Stomach (tissue), 4 donors: Measurements from ENCODE around the gene DNAJC16.

Experiments
- POLR2A ChIP-seq, 4 donors: fragments of 450-650 bp; IDR thresholded peaks; one replicate each; pipeline ENCODE4 v1.6.1; 2016; ENCODE audit warnings: antibody characterized with exemption in 4 of 4, control low read depth in 2 of 4, mild to moderate bottlenecking in 1 of 4, moderate library complexity in 1 of 4
- POLR2AphosphoS5 ChIP-seq, 3 donors: sonication (generic); formaldehyde crosslinking; IDR thresholded peaks; one replicate each; pipeline ENCODE4 v1.6.1; 2016; ENCODE audit warnings: antibody characterized with exemption in 3 of 3
- TF ChIP-seq, protein P1 (sequence below), 7 experiments: fragments of 450-650 bp in 4 of 7; fragments of 200-600 bp in 3 of 7; sonication (generic) in 3 of 7; IDR thresholded peaks; one replicate each; pipeline ENCODE4 v1.5.1; 2016 to 2019; ENCODE audit warnings: antibody characterized with exemption in 7 of 7, control low read depth in 2 of 7, mild to moderate bottlenecking in 1 of 7

DNA sequence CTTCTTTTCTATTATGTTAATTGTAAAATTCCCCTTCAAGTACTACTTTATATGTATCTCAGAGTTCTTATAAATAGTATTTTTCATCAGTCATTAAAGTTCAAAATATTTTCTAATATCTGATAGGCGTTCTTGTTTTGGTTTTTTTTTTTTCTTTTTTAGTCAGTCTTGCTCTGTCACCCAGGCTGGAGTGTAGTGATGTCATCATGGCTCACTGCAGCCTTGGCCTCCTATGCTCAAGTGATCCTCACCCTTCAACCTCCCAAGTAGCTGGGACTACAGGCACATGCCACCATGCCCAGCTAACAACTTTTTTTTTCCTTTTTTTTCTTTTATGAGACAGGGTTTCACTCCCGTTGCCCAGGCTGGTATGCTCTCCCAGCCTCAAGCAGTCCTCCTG is 30.9 kb downstream of the DNAJC16 start:
- TF ChIP-seq POLR2A (IDR thresholded peaks at IDR 0.05), result no peak
- TF ChIP-seq, protein P1, sequence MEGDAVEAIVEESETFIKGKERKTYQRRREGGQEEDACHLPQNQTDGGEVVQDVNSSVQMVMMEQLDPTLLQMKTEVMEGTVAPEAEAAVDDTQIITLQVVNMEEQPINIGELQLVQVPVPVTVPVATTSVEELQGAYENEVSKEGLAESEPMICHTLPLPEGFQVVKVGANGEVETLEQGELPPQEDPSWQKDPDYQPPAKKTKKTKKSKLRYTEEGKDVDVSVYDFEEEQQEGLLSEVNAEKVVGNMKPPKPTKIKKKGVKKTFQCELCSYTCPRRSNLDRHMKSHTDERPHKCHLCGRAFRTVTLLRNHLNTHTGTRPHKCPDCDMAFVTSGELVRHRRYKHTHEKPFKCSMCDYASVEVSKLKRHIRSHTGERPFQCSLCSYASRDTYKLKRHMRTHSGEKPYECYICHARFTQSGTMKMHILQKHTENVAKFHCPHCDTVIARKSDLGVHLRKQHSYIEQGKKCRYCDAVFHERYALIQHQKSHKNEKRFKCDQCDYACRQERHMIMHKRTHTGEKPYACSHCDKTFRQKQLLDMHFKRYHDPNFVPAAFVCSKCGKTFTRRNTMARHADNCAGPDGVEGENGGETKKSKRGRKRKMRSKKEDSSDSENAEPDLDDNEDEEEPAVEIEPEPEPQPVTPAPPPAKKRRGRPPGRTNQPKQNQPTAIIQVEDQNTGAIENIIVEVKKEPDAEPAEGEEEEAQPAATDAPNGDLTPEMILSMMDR (IDR thresholded peaks at IDR 0.05), result no peak
- TF ChIP-seq POLR2AphosphoS5 (IDR thresholded peaks at IDR 0.05), result no peak
